ENCODE measurements around the gene ABHD17C. TPM values are rescaled to one million over a fixed set of nuclear protein-coding genes. Genes with fewer than 3 reads are reported as not detected.

The ABHD17C gene
- total and polyA plus RNA-seq, 2 donors (not counting 3 experiments of a cell fraction or from before 2014, with no cell fraction given): 5.9 to 10.9 TPM

DNA sequence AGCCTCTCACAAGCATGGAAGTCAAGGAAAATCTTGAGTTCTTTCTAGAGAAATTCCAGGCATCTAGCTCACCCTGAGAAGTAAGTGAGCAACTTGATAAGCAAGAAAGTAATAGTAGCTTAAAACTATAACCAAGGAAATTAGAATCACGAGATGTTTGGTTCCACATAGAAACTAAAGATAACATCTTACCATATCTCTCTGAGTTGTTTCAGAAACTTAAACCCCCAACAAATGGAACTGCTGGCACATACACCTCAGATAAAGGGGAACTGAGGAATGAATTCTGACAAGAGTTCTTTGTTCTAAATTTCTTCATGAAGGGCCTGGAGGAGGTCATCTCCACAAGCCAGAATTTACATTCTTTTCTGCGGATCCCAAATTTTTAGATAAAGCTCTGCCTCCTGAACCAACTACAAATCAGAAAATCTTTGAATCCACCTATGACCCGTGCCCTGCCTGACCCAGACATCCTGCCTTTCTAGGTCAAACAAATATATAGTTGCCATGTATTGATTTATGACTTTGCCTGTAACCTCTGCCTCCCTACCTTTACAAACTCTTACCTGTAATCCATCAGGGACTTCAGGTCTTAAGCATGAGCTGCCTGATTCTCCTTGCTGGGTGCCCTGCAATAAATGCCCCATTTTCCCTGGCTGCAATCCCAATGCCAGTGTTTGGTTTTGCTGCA, 26.4 kb upstream of the ABHD17C start:
- Histone ChIP-seq H3K79me2 (ENCODE audit: control insufficient read depth, insufficient read depth, low read length) (no peaks in the 10 kb centered on the region), H3K4me2 (ENCODE audit: insufficient read depth, low read length) (no peak overlapping the region), H3K36me3 (ENCODE audit: control insufficient read depth in 2 of 2, extremely low read depth in 1 of 2, insufficient read depth in 2 of 2, low read length in 2 of 2) (no peaks in the 10 kb centered on the region), H3K27ac (ENCODE audit: insufficient read depth, low read depth, low read length) (no peak overlapping the region), H3K27me3 (ENCODE audit: control insufficient read depth in 2 of 2, insufficient read depth in 2 of 2, low read length in 2 of 2) (peaks cover 0 to 3% of the 10 kb centered on the region in 2 experiments), H2AFZ (ENCODE audit: low read depth, low read length) (no peak overlapping the region), H3K9me1 (replicated peaks; ENCODE audit: control insufficient read depth, extremely low read depth, insufficient read depth, low read length) (no peaks in the 10 kb centered on the region), H4K20me1 (replicated peaks; ENCODE audit: control insufficient read depth, extremely low read depth, insufficient read depth, low read length) (no peaks in the 10 kb centered on the region), H3K4me1 (ENCODE audit: control insufficient read depth, extremely low read depth, insufficient read depth, low read length) (no peaks in the 10 kb centered on the region), H3K4me3 (replicated peaks in 1 of 3; ENCODE audit: insufficient read depth in 1 of 3, low read depth in 1 of 3, low read length in 3 of 3) (no peak overlapping the region), H3K9ac (replicated peaks; ENCODE audit: extremely low read depth, insufficient read depth, low read length) (no peak overlapping the region), H3K9me3 (replicated peaks; ENCODE audit: control insufficient read depth, insufficient read depth, low read length) (no peaks in the 10 kb centered on the region)
- no TSS peak for BruUV-seq (replicated peaks)
- CTCF ChIA-PET: interaction anchor here (0.8 to 1.4 kb wide), 3 partner anchors 8 to 25 kb away, joined by 3 to 4 read pairs (median 3); no protein-coding TSS in a partner anchor
- DNase-seq (ENCODE audit: low read depth, low spot score): no peak
- intact Hi-C loops (cut with micrococcal nuclease): no loop called here
- POLR2A ChIA-PET: no interaction called here
- TF ChIP-seq GATA2 (IDR thresholded peaks at IDR 0.05; ENCODE audit: insufficient read depth, insufficient read length, low read depth, low read length): no peak
- TF ChIP-seq EZH2 (IDR thresholded peaks at IDR 0.05; ENCODE audit: borderline replicate concordance, low read depth, low read length, severe bottlenecking): no peak
- no peak for TF ChIP-seq POLR2A (IDR thresholded peaks at IDR 0.05; ENCODE audit: low read depth, low read length)
- no peak for TF ChIP-seq FOS (IDR thresholded peaks at IDR 0.05; ENCODE audit: borderline replicate concordance, insufficient read depth, low read length)
- TF ChIP-seq, protein P1, sequence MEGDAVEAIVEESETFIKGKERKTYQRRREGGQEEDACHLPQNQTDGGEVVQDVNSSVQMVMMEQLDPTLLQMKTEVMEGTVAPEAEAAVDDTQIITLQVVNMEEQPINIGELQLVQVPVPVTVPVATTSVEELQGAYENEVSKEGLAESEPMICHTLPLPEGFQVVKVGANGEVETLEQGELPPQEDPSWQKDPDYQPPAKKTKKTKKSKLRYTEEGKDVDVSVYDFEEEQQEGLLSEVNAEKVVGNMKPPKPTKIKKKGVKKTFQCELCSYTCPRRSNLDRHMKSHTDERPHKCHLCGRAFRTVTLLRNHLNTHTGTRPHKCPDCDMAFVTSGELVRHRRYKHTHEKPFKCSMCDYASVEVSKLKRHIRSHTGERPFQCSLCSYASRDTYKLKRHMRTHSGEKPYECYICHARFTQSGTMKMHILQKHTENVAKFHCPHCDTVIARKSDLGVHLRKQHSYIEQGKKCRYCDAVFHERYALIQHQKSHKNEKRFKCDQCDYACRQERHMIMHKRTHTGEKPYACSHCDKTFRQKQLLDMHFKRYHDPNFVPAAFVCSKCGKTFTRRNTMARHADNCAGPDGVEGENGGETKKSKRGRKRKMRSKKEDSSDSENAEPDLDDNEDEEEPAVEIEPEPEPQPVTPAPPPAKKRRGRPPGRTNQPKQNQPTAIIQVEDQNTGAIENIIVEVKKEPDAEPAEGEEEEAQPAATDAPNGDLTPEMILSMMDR (IDR thresholded peaks at IDR 0.05; ENCODE audit: extremely low read depth in 1 of 2, insufficient read depth in 1 of 2, low read depth in 1 of 2, low read length in 2 of 2): no peak
- TF ChIP-seq MYC (IDR thresholded peaks at IDR 0.05; ENCODE audit: low read depth, low read length): no peak
- dilution Hi-C loops (cut with MboI; ENCODE audit: extremely low pct_ligation_motif_present, low sequenced_read_pairs): no loop called here
- FAIRE-seq: no peak

All from endothelial cell of umbilical vein (primary cell).